IMR-90 (cell line): ENCODE data around the gene CACNA1G. TPM values are rescaled to one million over a fixed set of nuclear protein-coding genes. Genes with fewer than 3 reads are reported as not detected.

Experiments
- ATAC-seq: fragments of 200-7000 bp; cut with Tn5 transposase; 2 replicates; pipeline ENCODE4 v1.9.1; 2020; ENCODE audit warnings: low read depth, mild to moderate bottlenecking, moderate library complexity
- BruUV-seq: library from RNA; stranded (reverse); fragments of 400-500 nt; replicated peaks from 2 replicates; lab custom pipeline; 2021; lab: Mats Ljungman, UMichigan
- CTCF ChIA-PET: fragments of 300-600 bp; formaldehyde crosslinking; extraction: SDS; loops from one replicate; lab custom pipeline; 2021; ENCODE audit warnings: antibody characterized with exemption; lab: Yijun Ruan, JAX
- POLR2A ChIA-PET: fragments of 300-600 bp; sonication (Branson Sonifier 250); formaldehyde crosslinking; loops from one replicate; lab custom pipeline; 2022; ENCODE audit warnings: antibody characterized with exemption; ENCODE audit not compliant: unreplicated experiment; lab: Charles Lee
- DNase-seq: peaks from one replicate; pipeline ENCODE4 v3.0.0; 2013
- H2AFZ ChIP-seq: replicated peaks from 2 replicates; pipeline ENCODE3; 2013; ENCODE audit warnings: low read length, mild to moderate bottlenecking; ENCODE audit not compliant: poor library complexity
- H2AK5ac ChIP-seq: 2 replicates; pipeline ENCODE4 v1.6.1; 2013; ENCODE audit warnings: low read depth, low read length, inconsistent platforms
- H2AK9ac ChIP-seq: replicated peaks from 2 replicates; pipeline ENCODE3; 2013; ENCODE audit warnings: mild to moderate bottlenecking, low read depth, low read length, moderate library complexity; ENCODE audit not compliant: poor library complexity
- H2BK120ac ChIP-seq: 2 replicates; pipeline ENCODE4 v1.6.1; 2013; ENCODE audit warnings: low read depth, low read length, inconsistent platforms
- H2BK15ac ChIP-seq: 3 replicates; pipeline ENCODE4 v1.6.1; 2013; ENCODE audit warnings: low read depth, low read length, inconsistent platforms
- H2BK20ac ChIP-seq: 2 replicates; pipeline ENCODE4 v1.6.1; 2013; ENCODE audit warnings: low read depth, mild to moderate bottlenecking, inconsistent platforms, low read length, moderate library complexity
- H2BK5ac ChIP-seq: 2 replicates; pipeline ENCODE4 v1.6.1; 2013; ENCODE audit warnings: mild to moderate bottlenecking, low read depth, low read length, inconsistent platforms; ENCODE audit not compliant: poor library complexity, severe bottlenecking
- H3K14ac ChIP-seq: replicated peaks from 2 replicates; pipeline ENCODE4 v1.6.1; 2013; ENCODE audit warnings: low read depth, low read length, inconsistent platforms
- H3K18ac ChIP-seq: 2 replicates; pipeline ENCODE4 v1.6.1; 2013; ENCODE audit warnings: low read depth, low read length, control low read depth
- H3K23ac ChIP-seq: 2 replicates; pipeline ENCODE4 v1.6.1; 2013; ENCODE audit warnings: low read depth, low read length, inconsistent platforms
- H3K27ac ChIP-seq: 2 replicates; pipeline ENCODE4 v1.5.1; 2013; ENCODE audit warnings: mild to moderate bottlenecking, control low read depth, low read length; ENCODE audit not compliant: insufficient read depth
- H3K27me3 ChIP-seq: 2 replicates; pipeline ENCODE4 v1.6.1; 2013; ENCODE audit warnings: low read length; ENCODE audit not compliant: control insufficient read depth, insufficient read depth
- H3K36me3 ChIP-seq: 2 replicates; pipeline ENCODE4 v1.6.1; 2013; ENCODE audit warnings: low read length, mixed read lengths; ENCODE audit not compliant: control insufficient read depth, insufficient read depth
- H3K4ac ChIP-seq: 2 replicates; pipeline ENCODE4 v1.6.1; 2013; ENCODE audit warnings: low read depth, low read length, inconsistent platforms
- H3K4me1 ChIP-seq: 2 replicates; pipeline ENCODE4 v1.6.1; 2013; ENCODE audit warnings: low read length, mixed read lengths; ENCODE audit not compliant: control insufficient read depth, insufficient read depth
- H3K4me2 ChIP-seq: 2 replicates; pipeline ENCODE4 v1.6.1; 2013; ENCODE audit warnings: low read depth, mild to moderate bottlenecking, control low read depth, low read length, moderate library complexity
- H3K4me3 ChIP-seq: 2 replicates; pipeline ENCODE4 v1.5.1; 2013; ENCODE audit warnings: low read depth, mild to moderate bottlenecking, control low read depth, low read length, moderate library complexity; ENCODE audit not compliant: insufficient read depth
- H3K56ac ChIP-seq: 2 replicates; pipeline ENCODE4 v1.6.1; 2013; ENCODE audit warnings: low read length, inconsistent platforms; ENCODE audit not compliant: insufficient read depth; ENCODE audit errors: extremely low read depth
- H3K79me1 ChIP-seq, 2 experiments: 2 replicates each; pipeline ENCODE4 v1.6.1; 2013; ENCODE audit warnings: low read length in 2 of 2, inconsistent platforms in 1 of 2, low read depth in 1 of 2
- H3K9ac ChIP-seq: 2 replicates; pipeline ENCODE4 v1.6.1; 2013; ENCODE audit warnings: low read depth, low read length, control low read depth
- H3K9me1 ChIP-seq: 2 replicates; pipeline ENCODE4 v1.6.1; 2013; ENCODE audit warnings: low read length, inconsistent platforms; ENCODE audit not compliant: insufficient read depth
- H3K9me3 ChIP-seq: 2 replicates; pipeline ENCODE4 v1.6.1; 2013; ENCODE audit warnings: low read length; ENCODE audit not compliant: control insufficient read depth, insufficient read depth
- H4K20me1 ChIP-seq: 2 replicates; pipeline ENCODE4 v1.6.1; 2013; ENCODE audit warnings: low read length, inconsistent platforms; ENCODE audit not compliant: insufficient read depth
- H4K5ac ChIP-seq: 2 replicates; pipeline ENCODE4 v1.6.1; 2013; ENCODE audit warnings: mild to moderate bottlenecking, low read depth, low read length, control low read depth
- H4K8ac ChIP-seq, 2 experiments: 2 replicates each; pipeline ENCODE4 v1.6.1; 2013; ENCODE audit warnings: low read depth in 2 of 2, low read length in 2 of 2, control low read depth in 1 of 2, inconsistent platforms in 1 of 2
- H4K91ac ChIP-seq: 2 replicates; pipeline ENCODE4 v1.6.1; 2013; ENCODE audit warnings: low read depth, low read length, inconsistent platforms; ENCODE audit not compliant: insufficient read depth
- BHLHE40 ChIP-seq: fragments of 150-350 bp; IDR thresholded peaks from 2 replicates; pipeline ENCODE4 v1.6.1; 2016; ENCODE audit warnings: mild to moderate bottlenecking, low read depth, low read length
- CEBPB ChIP-seq: IDR thresholded peaks from 2 replicates; pipeline ENCODE4 v1.6.1; 2012; ENCODE audit warnings: low read depth, low read length, improper control_type of control experiment
- CHD1 ChIP-seq: IDR thresholded peaks from 2 replicates; pipeline ENCODE4 v1.6.1; 2012; ENCODE audit warnings: low read depth, low read length, improper control_type of control experiment
- FOS ChIP-seq: fragments of 150-350 bp; IDR thresholded peaks from 2 replicates; pipeline ENCODE4 v1.6.1; 2016; ENCODE audit warnings: low read depth, low read length
- MAFK ChIP-seq: IDR thresholded peaks from 2 replicates; pipeline ENCODE4 v1.6.1; 2012; ENCODE audit warnings: low read depth, low read length, improper control_type of control experiment
- MAZ ChIP-seq: IDR thresholded peaks from 2 replicates; pipeline ENCODE4 v1.6.1; 2012; ENCODE audit warnings: low read depth, mild to moderate bottlenecking, low read length, improper control_type of control experiment, moderate library complexity, borderline replicate concordance
- MXI1 ChIP-seq: IDR thresholded peaks from 2 replicates; pipeline ENCODE4 v1.6.1; 2012; ENCODE audit warnings: low read depth, mild to moderate bottlenecking, low read length, moderate library complexity, borderline replicate concordance
- NFE2L2 ChIP-seq: fragments of 150-350 bp; IDR thresholded peaks from 2 replicates; pipeline ENCODE4 v1.6.1; 2016; ENCODE audit warnings: low read depth, mild to moderate bottlenecking, low read length
- POLR2A ChIP-seq: IDR thresholded peaks from 2 replicates; pipeline ENCODE4 v1.6.1; 2012; ENCODE audit warnings: mild to moderate bottlenecking, low read depth, low read length
- RAD21 ChIP-seq: IDR thresholded peaks from 2 replicates; pipeline ENCODE4 v1.6.1; 2012; ENCODE audit warnings: low read length, improper control_type of control experiment
- RCOR1 ChIP-seq: IDR thresholded peaks from 2 replicates; pipeline ENCODE4 v1.6.1; 2012; ENCODE audit warnings: mild to moderate bottlenecking, low read length, improper control_type of control experiment; ENCODE audit not compliant: insufficient replicate concordance
- RFX5 ChIP-seq: IDR thresholded peaks from 2 replicates; pipeline ENCODE4 v1.8.0; 2012; ENCODE audit warnings: low read depth, mild to moderate bottlenecking, low read length, moderate library complexity
- SMC3 ChIP-seq: fragments of 150-350 bp; IDR thresholded peaks from 2 replicates; pipeline ENCODE4 v1.6.1; 2016; ENCODE audit warnings: low read depth, mild to moderate bottlenecking, antibody characterized with exemption, low read length, moderate library complexity
- WGBS, 2 experiments: methylation state at CpG; one replicate each; pipeline versions ENCODE4 v1.1.5 to v1.1.7; 2013; ENCODE audit warnings: missing lambda C conversion rate in 2 of 2; ENCODE audit not compliant: insufficient read length in 1 of 2; ENCODE audit errors: extremely low coverage in 2 of 2; 5-methylcytosine and 5-hydroxymethylcytosine counted together
- dilution Hi-C: fragments of 300-500 bp; cut with HindIII; formaldehyde crosslinking; loops from one replicate; pipeline ENCODE4 v1.14.3; 2018; ENCODE audit warnings: low sequenced_read_pairs; ENCODE audit not compliant: unreplicated experiment
- in situ Hi-C: fragments of 300-500 bp; cut with MboI; formaldehyde crosslinking; loops from 3 replicates; pipeline ENCODE4 v1.14.3; 2019; ENCODE audit warnings: low sequenced_read_pairs, inconsistent platforms, mixed read lengths
- intact Hi-C: fragments of 100-400 bp; cut with micrococcal nuclease; formaldehyde crosslinking; loops from 2 replicates; pipeline ENCODE4 v1.10.0; 2022
- polyA plus RNA-seq, 3 experiments: library from polyadenylated mRNA; depleted of rRNA; stranded (reverse); fragments of >200 nt; gene quantifications; 2 replicates each; pipeline ENCODE4 v1.2.3, GENCODE V29; 2012; ENCODE audit warnings: low replicate concordance in 1 of 3
- total RNA-seq: library from RNA; depleted of rRNA; stranded (reverse); fragments of >200 nt; gene quantifications from 2 replicates; pipeline ENCODE4 v1.2.3, GENCODE V29; 2012
- TF ChIP-seq, protein P1 (sequence below): fragments of 150-350 bp; IDR thresholded peaks from 2 replicates; pipeline ENCODE4 v1.6.1; 2016; ENCODE audit warnings: low read depth, mild to moderate bottlenecking, low read length, moderate library complexity, borderline replicate concordance
- TF ChIP-seq, protein P2 (sequence below): conservative IDR thresholded peaks from 2 replicates; pipeline ENCODE4 v1.5.1; 2012; ENCODE audit warnings: mild to moderate bottlenecking, low read depth, low read length, improper control_type of control experiment
- TF ChIP-seq, protein P3 (sequence below): fragments of 150-350 bp; IDR thresholded peaks from 2 replicates; pipeline ENCODE4 v1.6.1; 2017; ENCODE audit warnings: mild to moderate bottlenecking, antibody characterized with exemption, low read length, low read depth

CACNA1G gene
- total and polyA plus RNA-seq, 2 of the 4 experiments (the other 2 are of a cell fraction), result under 0.01 to 0.03 TPM

DNA sequence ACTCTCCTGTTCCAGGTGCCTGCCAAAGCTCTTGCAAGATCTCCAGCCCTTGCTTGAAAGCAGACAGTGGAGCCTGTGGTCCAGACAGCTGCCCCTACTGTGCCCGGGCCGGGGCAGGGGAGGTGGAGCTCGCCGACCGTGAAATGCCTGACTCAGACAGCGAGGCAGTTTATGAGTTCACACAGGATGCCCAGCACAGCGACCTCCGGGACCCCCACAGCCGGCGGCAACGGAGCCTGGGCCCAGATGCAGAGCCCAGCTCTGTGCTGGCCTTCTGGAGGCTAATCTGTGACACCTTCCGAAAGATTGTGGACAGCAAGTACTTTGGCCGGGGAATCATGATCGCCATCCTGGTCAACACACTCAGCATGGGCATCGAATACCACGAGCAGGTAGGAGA, 17.7 kb downstream of the CACNA1G start:
- Histone ChIP-seq H2BK5ac (no peak overlapping the region), H4K8ac (no peak overlapping the region), H3K27me3 (peaks cover 56% of the 10 kb centered on the region), H3K4me1 (no peaks in the 10 kb centered on the region), H4K5ac (no peak overlapping the region), H3K36me3 (no peaks in the 10 kb centered on the region), H3K9me1 (no peaks in the 10 kb centered on the region), H2AFZ (no peak overlapping the region), H3K79me1 (no peaks in the 10 kb centered on the region), H2BK120ac (no peak overlapping the region), H2AK9ac (no peak overlapping the region), H3K4me2 (no peak overlapping the region), H2AK5ac (no peak overlapping the region), H2BK15ac (no peak overlapping the region), H3K23ac (no peak overlapping the region), H3K4me3 (no peak overlapping the region), H3K27ac (no peak overlapping the region), H3K14ac (no peak overlapping the region), H3K4ac (no peak overlapping the region), H3K56ac (no peak overlapping the region), H3K9ac (no peak overlapping the region), H4K20me1 (no peaks in the 10 kb centered on the region), H2BK20ac (no peak overlapping the region), H3K9me3 (no peaks in the 10 kb centered on the region), H4K91ac (no peak overlapping the region), H3K18ac (no peak overlapping the region)
- no TSS peak for BruUV-seq
- DNase-seq, result no peak
- intact Hi-C loops, result no loop called here
- 77% methylated on average over 8 of the region's 16 CpGs; no CpG with 5 or more reads in 1 of the 2 experiments for WGBS, 2 experiments
- ATAC-seq, result no peak
- ChIA-PET CTCF (no interaction called here), POLR2A (no interaction called here)
- in situ Hi-C loops, result no loop called here
- dilution Hi-C loops, result no loop called here
- TF ChIP-seq, protein P1, sequence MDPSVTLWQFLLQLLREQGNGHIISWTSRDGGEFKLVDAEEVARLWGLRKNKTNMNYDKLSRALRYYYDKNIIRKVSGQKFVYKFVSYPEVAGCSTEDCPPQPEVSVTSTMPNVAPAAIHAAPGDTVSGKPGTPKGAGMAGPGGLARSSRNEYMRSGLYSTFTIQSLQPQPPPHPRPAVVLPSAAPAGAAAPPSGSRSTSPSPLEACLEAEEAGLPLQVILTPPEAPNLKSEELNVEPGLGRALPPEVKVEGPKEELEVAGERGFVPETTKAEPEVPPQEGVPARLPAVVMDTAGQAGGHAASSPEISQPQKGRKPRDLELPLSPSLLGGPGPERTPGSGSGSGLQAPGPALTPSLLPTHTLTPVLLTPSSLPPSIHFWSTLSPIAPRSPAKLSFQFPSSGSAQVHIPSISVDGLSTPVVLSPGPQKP, result no peak
- TF ChIP-seq, protein P2, sequence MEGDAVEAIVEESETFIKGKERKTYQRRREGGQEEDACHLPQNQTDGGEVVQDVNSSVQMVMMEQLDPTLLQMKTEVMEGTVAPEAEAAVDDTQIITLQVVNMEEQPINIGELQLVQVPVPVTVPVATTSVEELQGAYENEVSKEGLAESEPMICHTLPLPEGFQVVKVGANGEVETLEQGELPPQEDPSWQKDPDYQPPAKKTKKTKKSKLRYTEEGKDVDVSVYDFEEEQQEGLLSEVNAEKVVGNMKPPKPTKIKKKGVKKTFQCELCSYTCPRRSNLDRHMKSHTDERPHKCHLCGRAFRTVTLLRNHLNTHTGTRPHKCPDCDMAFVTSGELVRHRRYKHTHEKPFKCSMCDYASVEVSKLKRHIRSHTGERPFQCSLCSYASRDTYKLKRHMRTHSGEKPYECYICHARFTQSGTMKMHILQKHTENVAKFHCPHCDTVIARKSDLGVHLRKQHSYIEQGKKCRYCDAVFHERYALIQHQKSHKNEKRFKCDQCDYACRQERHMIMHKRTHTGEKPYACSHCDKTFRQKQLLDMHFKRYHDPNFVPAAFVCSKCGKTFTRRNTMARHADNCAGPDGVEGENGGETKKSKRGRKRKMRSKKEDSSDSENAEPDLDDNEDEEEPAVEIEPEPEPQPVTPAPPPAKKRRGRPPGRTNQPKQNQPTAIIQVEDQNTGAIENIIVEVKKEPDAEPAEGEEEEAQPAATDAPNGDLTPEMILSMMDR, result no peak
- TF ChIP-seq CHD1 (no peak), BHLHE40 (no peak), RCOR1 (no peak), CEBPB (no peak), SMC3 (no peak), NFE2L2 (no peak), MXI1 (no peak), MAFK (no peak), RAD21 (no peak), FOS (no peak), MAZ (no peak), POLR2A (no peak), RFX5 (no peak)
- TF ChIP-seq, protein P3, sequence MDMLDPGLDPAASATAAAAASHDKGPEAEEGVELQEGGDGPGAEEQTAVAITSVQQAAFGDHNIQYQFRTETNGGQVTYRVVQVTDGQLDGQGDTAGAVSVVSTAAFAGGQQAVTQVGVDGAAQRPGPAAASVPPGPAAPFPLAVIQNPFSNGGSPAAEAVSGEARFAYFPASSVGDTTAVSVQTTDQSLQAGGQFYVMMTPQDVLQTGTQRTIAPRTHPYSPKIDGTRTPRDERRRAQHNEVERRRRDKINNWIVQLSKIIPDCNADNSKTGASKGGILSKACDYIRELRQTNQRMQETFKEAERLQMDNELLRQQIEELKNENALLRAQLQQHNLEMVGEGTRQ, result no peak
